ENCODE measurements around the gene FLOT1.
A peak's percentile ranks its signal among the peaks of the same experiment; 100 is the strongest.
"Not testable (repeated sequence)": the region's sequence is repeated elsewhere in the genome, so short reads cannot be mapped to it uniquely, and the experiment has no call there.

FLOT1 gene

GRCh38 chr6:30766461-30767157 lies 24.1 kb upstream of the FLOT1 start:
- DNase-seq, result no peak

GRCh38 chr6:30765495-30765894 lies 23.0 kb upstream of the FLOT1 start:
- not testable (repeated sequence) for DNase-seq

- DNase-seq, result not testable (repeated sequence)
Observed at GRCh38 chr6:30764490-30765043, 22.1 kb upstream of the FLOT1 start.

GRCh38 chr6:30763618-30764489 lies 21.4 kb upstream of the FLOT1 start:
- no peak for DNase-seq

DNA sequence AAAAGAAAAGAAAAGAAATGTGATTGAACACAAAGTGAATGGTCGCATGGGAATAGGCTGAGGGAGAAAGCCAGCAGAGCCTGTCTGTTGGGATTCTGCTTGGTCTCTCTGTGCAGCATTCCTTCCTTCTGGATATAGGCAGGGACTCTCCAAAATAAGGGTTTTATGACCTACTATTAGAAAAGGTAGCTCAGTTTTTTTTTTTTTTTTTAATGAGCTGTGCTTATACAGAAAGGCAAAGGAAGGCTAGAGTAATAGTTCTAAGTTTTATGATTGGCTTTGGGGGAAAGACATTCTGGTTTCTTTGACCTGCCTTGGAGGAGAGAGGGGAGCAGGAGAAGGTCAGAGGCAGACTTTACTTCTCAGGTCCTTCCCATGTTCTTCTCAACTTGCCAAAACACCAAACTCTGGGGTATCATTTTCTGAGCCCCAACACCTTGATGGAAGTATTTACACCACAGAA lies 20.7 kb upstream of the FLOT1 start:
- no peak for DNase-seq

GRCh38 chr6:30761791-30762429 lies 19.4 kb upstream of the FLOT1 start:
- DNase-seq, result no peak

- DNase-seq, result no peak
Observed at GRCh38 chr6:30760549-30760948, 18.1 kb upstream of the FLOT1 start.

GRCh38 chr6:30759575-30760239 lies 17.2 kb upstream of the FLOT1 start:
- no peak for DNase-seq

DNA sequence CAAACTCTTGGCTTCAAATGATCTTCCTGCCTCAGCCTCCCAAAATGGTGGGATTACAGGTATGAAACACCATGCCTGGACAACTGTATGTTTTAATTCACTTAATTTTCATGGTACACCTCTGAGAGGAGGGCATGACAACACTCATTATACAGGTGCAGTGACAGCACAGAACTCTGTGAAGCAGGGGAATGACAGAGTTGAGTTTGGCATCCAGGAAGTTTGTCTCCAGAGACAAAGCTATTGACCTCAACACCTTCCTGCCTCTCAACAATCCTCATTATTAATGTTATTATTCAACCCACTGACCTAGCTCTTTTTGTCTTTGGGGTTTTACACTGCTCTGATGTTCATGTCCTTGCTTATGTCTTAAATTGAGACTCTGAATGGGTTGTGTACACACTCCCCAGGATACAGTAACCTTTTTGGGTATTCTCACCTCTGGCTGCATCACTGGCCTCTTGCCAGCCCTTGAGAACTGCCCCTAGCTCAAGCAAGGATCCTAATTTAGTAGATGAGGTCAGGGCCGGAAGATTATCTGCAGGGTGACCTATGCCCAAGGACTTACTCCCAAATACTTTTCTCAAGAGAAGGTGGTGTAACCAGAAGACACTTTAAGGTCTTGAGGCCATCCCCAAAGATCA lies 14.9 kb upstream of the FLOT1 start:
- DNase-seq, result no peak

DNA sequence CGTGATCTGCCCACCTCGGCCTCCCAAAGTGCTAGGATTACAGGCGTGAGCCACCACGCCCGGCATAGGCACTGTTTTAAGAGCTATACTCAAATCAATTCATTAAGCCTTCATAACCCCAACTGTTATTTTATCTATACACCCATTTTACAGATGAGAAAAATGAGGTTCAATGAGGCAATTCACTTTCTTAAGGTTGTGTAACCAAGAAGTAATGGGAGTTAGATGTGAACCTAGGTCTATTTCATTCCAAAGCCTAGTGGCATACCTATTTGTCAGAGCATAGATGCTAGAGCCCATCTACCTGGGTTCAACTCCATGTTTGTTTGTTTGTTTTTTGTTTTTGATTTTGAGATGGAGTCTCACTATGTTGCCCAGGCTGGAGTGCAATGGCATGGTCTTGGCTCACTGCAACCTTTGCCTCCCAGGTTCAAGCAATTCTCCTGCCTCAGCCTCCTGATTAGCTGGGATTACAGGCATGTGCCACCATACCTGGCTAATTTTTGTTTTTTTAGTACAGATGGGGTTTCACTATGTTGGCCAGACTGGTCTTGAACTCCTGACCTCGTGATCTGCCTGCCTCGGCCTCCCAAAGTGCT lies 14.0 kb upstream of the FLOT1 start:
- not testable (repeated sequence) for DNase-seq

GRCh38 chr6:30754631-30755030 lies 12.1 kb upstream of the FLOT1 start:
- DNase-seq, result no peak

DNA sequence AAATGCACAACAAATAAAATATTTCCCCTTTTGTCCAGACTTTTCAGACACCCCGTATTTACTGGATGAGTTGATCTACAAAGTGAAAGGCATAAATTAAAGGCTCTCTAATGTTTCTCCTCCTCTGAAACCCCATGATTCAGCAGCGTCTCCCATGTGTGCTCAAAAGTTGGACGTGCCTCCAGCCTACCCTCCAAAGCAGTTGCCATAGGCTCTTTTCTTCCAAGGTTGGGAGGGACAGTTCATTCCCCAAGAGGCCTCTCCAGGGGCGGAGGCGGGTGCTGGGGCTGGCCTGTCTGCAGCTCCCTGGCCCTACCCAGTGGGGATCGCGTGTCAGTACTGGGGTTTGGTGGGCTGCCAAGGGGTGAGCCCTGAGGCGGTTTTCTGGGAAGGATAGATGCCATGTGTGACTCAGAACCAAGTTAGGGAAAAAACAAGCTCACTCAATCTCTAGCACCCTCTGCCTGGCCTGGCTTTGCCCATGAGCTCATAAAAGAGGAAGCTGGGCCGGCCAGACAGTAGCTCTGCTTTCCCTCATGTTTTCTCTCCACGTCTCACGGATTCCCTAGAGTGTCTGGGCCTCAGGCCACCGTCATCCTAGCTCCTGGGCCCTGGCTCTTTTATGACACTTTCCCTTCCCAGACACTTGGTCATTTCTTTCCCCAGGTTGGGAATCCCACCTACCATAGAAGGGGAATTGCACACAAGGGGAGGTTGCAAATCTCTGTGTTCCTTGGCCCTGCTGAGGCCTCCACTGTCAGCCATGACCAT lies 9.9 kb upstream of the FLOT1 start:
- DNase-seq, result peak; percentile 95

- DNase-seq, result no peak
Observed at GRCh38 chr6:30750379-30750668, 7.8 kb upstream of the FLOT1 start.

DNA sequence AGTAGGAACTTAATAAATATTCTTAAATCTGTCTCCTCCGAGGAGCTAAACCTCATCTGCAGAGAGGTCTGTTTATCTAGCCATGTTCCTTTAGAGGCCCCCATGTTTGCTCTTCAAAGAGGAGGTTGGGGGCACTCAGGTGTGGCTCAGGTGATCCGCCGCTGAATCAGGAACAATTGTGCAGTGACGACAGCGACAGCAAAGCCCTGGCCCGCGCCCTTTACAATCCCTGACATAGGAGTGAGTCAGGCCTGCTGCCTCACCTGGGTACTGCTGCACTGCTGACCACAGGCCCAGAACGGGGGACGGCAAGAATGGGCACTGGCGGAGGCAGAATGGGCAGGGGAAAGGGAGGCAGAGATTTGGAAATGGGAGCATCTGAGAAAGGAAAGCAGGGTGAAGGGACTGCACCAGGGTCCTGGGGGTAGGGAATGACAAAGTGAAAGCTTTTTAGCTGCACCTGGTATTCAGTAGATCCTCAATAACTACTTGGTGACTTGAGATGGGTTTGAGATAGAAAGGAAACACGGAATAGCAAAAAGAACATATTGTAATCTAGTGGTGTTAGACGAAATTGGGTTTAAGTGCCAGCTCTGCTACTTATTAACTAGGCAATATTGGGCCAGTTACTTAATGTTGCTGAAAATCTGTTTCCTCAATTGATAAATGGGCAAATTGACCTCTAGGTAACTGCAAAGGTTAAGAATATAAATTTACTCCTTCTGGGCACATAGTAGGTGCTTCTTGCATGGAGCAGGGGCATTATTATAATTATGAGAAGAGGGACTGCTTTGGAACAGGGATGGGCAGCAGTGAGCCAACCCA lies 7.3 kb upstream of the FLOT1 start:
- DNase-seq, result no peak

GRCh38 chr6:30748851-30749540 lies 6.5 kb upstream of the FLOT1 start:
- DNase-seq, result no peak

- no peak for DNase-seq
Observed at GRCh38 chr6:30747902-30748769, 5.6 kb upstream of the FLOT1 start.

GRCh38 chr6:30747300-30747687 lies 4.8 kb upstream of the FLOT1 start:
- no peak for DNase-seq

DNA sequence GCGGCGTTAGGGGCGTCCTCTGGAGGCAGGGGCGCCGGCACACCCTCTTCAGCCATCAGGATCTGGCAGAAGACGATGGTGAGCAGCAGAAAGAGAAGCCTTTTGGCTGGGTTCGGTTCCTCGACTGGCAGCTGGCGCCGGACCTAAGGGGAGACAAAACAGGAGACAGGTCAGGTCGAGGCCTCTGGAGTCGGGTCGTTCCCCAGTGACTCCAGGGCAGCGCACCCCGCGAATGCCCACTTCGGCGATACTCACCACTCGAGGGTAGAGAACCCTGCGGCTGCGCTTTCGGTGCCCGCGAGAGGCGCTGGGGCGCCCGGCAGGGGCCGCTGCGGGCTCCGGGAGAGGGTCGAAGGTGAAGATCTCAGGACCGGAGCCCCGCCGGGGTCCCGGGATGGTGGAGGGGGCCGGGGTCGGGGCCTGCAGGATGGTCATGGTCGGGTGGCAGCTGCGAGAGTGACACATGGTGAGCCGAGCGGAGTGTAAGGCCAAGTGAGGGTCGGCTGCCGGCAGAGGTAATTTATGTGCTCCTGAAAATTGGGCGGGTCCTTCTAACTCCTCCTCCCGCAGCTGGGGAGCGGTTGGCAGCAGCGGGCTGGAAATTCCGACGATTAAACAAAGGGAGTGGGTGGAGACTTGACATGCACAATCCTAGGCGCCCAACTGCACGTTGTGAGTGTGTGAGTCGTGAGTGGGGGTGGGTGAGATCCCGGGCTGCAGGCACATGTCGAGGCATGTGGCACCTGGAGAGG lies 1.7 kb upstream of the FLOT1 start, which contains the start of gene IER3:
Gene IER3, minus strand, starts transcription at position 494 of the 752 bp plus-strand sequence. Its CDS starts 29 bp downstream, at position 465.
- DNase-seq, result peak; percentile 94
